Mesothelial cell of epicardium (in vitro differentiated cells): ENCODE data around the gene NOTCH1. TPM values are rescaled to one million over a fixed set of nuclear protein-coding genes. Genes with fewer than 3 reads are reported as not detected.

Experiments used
- DNase-seq, 2 experiments: peaks; one replicate each; pipeline ENCODE4 v3.0.0; 2021; ENCODE audit warnings: low spot score in 2 of 2; ENCODE audit not compliant: unreplicated experiment in 2 of 2
- H3K27ac Mint-ChIP-seq: 2 replicates; pipeline ENCODE4 v1.8.0; 2021; ENCODE audit warnings: mixed read lengths
- H3K27me3 Mint-ChIP-seq: 2 replicates; pipeline ENCODE4 v1.8.0; 2021; ENCODE audit warnings: low read depth, mixed read lengths
- H3K36me3 Mint-ChIP-seq: 2 replicates; pipeline ENCODE4 v1.8.0; 2021; ENCODE audit warnings: mixed read lengths
- H3K4me1 Mint-ChIP-seq: 2 replicates; pipeline ENCODE4 v1.8.0; 2021; ENCODE audit warnings: mixed read lengths
- H3K4me3 Mint-ChIP-seq: 2 replicates; pipeline ENCODE4 v1.8.0; 2021; ENCODE audit warnings: mild to moderate bottlenecking, moderate library complexity, mixed read lengths
- H3K9me3 Mint-ChIP-seq: 2 replicates; pipeline ENCODE4 v1.8.0; 2021; ENCODE audit warnings: mixed read lengths
- total RNA-seq: library from RNA; stranded (reverse); gene quantifications from 3 replicates; pipeline ENCODE4 v1.2.1, GENCODE V29; 2021
- TF ChIP-seq, protein P1 (sequence below): fragments of 200-600 bp; sonication (generic); IDR thresholded peaks from one replicate; pipeline ENCODE4 v1.5.0; 2021; ENCODE audit warnings: antibody characterized with exemption; ENCODE audit not compliant: unreplicated experiment

The NOTCH1 gene
- total RNA-seq, 1 donor from 2014 or later = 107 TPM

- Mint-ChIP-seq H3K36me3 (peaks cover 5% of the 10 kb centered on the region), H3K4me1 (no peaks in the 10 kb centered on the region), H3K9me3 (no peaks in the 10 kb centered on the region)
Measured at GRCh38 chr9:136517950-136518349, 27.9 kb downstream of the NOTCH1 start.

GRCh38 chr9:136517012-136517743 lies 28.7 kb downstream of the NOTCH1 start:
- H3K36me3 Mint-ChIP-seq = peaks cover 5% of the 10 kb centered on the region
- no peak overlapping the region for H3K27ac Mint-ChIP-seq
- no peak for DNase-seq
- no peak overlapping the region for H3K4me3 Mint-ChIP-seq
- TF ChIP-seq, protein P1, sequence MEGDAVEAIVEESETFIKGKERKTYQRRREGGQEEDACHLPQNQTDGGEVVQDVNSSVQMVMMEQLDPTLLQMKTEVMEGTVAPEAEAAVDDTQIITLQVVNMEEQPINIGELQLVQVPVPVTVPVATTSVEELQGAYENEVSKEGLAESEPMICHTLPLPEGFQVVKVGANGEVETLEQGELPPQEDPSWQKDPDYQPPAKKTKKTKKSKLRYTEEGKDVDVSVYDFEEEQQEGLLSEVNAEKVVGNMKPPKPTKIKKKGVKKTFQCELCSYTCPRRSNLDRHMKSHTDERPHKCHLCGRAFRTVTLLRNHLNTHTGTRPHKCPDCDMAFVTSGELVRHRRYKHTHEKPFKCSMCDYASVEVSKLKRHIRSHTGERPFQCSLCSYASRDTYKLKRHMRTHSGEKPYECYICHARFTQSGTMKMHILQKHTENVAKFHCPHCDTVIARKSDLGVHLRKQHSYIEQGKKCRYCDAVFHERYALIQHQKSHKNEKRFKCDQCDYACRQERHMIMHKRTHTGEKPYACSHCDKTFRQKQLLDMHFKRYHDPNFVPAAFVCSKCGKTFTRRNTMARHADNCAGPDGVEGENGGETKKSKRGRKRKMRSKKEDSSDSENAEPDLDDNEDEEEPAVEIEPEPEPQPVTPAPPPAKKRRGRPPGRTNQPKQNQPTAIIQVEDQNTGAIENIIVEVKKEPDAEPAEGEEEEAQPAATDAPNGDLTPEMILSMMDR = no peak
- no peaks in the 10 kb centered on the region for H3K27me3 Mint-ChIP-seq
- H3K4me1 Mint-ChIP-seq = no peaks in the 10 kb centered on the region
- no peaks in the 10 kb centered on the region for H3K9me3 Mint-ChIP-seq

More at GRCh38 chr9:136517950-136518349, 27.9 kb downstream of the NOTCH1 start:
- Mint-ChIP-seq H3K27me3 (no peaks in the 10 kb centered on the region), H3K27ac (no peak overlapping the region), H3K4me3 (no peak overlapping the region)
- TF ChIP-seq, protein P1 = no peak
- no peak for DNase-seq

DNA sequence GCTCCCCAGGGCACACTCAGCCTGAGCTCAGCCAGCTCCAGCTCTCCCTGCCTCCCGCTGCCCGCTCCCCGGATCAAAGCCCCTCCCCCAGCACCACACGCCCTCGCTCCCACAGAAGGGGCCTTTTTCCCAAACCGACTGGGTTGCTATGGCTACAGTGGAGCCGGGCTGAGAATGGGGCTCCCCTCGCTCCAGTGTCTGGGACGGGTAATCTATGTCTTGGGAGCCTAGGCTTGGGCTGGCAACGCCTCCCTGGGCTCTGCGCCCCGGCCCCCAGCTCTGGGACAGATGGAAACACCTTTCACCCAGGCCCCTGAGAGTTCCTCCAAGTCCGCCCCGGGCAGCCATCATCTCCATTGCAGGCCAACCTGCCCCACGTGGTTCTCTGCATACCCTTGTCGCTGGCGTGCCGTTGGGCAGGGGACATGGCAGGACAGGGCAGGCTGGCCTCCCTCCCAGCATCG lies 29.6 kb downstream of the NOTCH1 start:
- H3K36me3 Mint-ChIP-seq = peaks cover 5% of the 10 kb centered on the region
- no peaks in the 10 kb centered on the region for H3K4me1 Mint-ChIP-seq
- H3K4me3 Mint-ChIP-seq = no peak overlapping the region
- H3K27ac Mint-ChIP-seq = no peak overlapping the region
- no peak for DNase-seq
- TF ChIP-seq, protein P1 = no peak
- H3K27me3 Mint-ChIP-seq = no peaks in the 10 kb centered on the region
- H3K9me3 Mint-ChIP-seq = no peaks in the 10 kb centered on the region

- no peak for DNase-seq
- no peaks in the 10 kb centered on the region for H3K27me3 Mint-ChIP-seq
- H3K27ac Mint-ChIP-seq = no peak overlapping the region
- H3K4me3 Mint-ChIP-seq = no peak overlapping the region
- TF ChIP-seq, protein P1 = no peak
- H3K4me1 Mint-ChIP-seq = no peaks in the 10 kb centered on the region
- H3K36me3 Mint-ChIP-seq = peaks cover 5% of the 10 kb centered on the region
- no peaks in the 10 kb centered on the region for H3K9me3 Mint-ChIP-seq
Measured at GRCh38 chr9:136515276-136515675, 30.6 kb downstream of the NOTCH1 start.

DNA sequence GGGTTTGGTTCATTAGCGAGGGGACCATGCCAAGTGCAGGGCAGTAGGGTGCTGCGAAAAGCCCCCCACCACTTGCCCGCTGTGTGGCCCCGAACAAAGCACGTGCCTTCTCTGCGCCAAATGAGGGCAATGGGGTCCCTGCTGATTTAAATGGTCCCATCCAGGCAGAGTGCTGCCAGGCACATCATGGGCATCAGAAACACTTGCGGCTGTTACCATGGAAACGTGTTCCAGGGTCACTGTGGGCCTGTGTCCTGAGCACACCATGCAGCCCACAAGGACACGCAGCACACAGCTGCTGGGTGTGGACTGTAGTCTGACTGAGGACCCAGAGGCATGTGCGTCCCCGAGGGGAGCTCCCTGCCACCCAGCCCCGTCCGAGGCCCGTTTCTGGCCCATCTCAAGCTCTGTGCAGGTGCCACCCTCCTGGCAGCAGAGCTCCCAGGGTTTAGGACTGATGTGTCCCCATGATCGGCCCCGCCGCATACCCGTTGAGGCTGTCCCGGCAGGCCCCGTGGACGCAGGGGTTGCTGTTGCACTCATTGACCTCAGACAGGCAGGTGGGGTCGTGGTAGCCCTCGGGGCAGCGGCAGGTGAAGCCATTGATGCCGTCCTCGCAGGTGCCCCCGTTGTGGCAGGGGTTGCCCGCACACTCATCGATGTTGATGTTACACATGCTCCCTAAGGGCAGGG lies 31.7 kb downstream of the NOTCH1 start:
- no peak overlapping the region for H3K27ac Mint-ChIP-seq
- no peak overlapping the region for H3K4me3 Mint-ChIP-seq
- peaks cover 5% of the 10 kb centered on the region for H3K36me3 Mint-ChIP-seq

More for the DNA sequence above, 31.7 kb downstream of the NOTCH1 start:
- H3K9me3 Mint-ChIP-seq = no peaks in the 10 kb centered on the region
- TF ChIP-seq, protein P1 = no peak
- H3K4me1 Mint-ChIP-seq = no peaks in the 10 kb centered on the region
- no peaks in the 10 kb centered on the region for H3K27me3 Mint-ChIP-seq
- no peak for DNase-seq
